Lower lobe of right lung (tissue), 2 donors: ENCODE results near the gene IRGM. TPM values are rescaled to one million over a fixed set of nuclear protein-coding genes. Genes with fewer than 3 reads are reported as not detected.
"Not testable (repeated sequence)": the region's sequence is repeated elsewhere in the genome, so short reads cannot be mapped to it uniquely, and the experiment has no call there.

Source experiments
- ATAC-seq, 2 donors: fragments of 200-7000 bp; cut with Tn5 transposase; one replicate each; pipeline ENCODE4 v1.9.1; 2020 to 2022; ENCODE audit warnings: mild to moderate bottlenecking in 2 of 2, moderate library complexity in 2 of 2
- DNase-seq: peaks from one replicate; pipeline ENCODE4 v3.0.0-alpha.2; 2020
- H3K27ac ChIP-seq: fragments of 200-600 bp; one replicate; pipeline ENCODE4 v1.8.0; 2022
- H3K27me3 ChIP-seq: fragments of 200-600 bp; one replicate; pipeline ENCODE4 v1.8.0; 2022; ENCODE audit warnings: low read depth
- H3K36me3 ChIP-seq: fragments of 200-600 bp; one replicate; pipeline ENCODE4 v1.8.0; 2022; ENCODE audit warnings: mild to moderate bottlenecking
- H3K4me1 ChIP-seq: fragments of 200-600 bp; one replicate; pipeline ENCODE4 v1.8.0; 2022
- H3K4me3 ChIP-seq: fragments of 200-600 bp; one replicate; pipeline ENCODE4 v1.8.0; 2022; ENCODE audit warnings: mild to moderate bottlenecking
- H3K9me3 ChIP-seq: fragments of 200-600 bp; one replicate; pipeline ENCODE4 v1.8.0; 2022
- intact Hi-C: fragments of 100-400 bp; cut with DNase I; formaldehyde crosslinking; loops from one replicate; pipeline ENCODE4 v1.11.0; 2022
- total RNA-seq: library from RNA; stranded (reverse); fragmentation: NEBNext Ultra II Directional; extraction: Animal tissue kit (Norgen Biotek cat#: 25700); gene quantifications from one replicate; pipeline ENCODE4 v1.2.1, GENCODE V29; 2021
- TF ChIP-seq, protein P1 (sequence below): fragments of 200-600 bp; IDR thresholded peaks from one replicate; pipeline ENCODE4 v1.8.0; 2022; ENCODE audit warnings: antibody characterized with exemption, mild to moderate bottlenecking
- donor health status: DM: no; HTN: yes; CAD: no; lungs with severe emphysema.

IRGM gene
- total RNA-seq, 1 donor from 2014 or later: 0.24 TPM

DNA sequence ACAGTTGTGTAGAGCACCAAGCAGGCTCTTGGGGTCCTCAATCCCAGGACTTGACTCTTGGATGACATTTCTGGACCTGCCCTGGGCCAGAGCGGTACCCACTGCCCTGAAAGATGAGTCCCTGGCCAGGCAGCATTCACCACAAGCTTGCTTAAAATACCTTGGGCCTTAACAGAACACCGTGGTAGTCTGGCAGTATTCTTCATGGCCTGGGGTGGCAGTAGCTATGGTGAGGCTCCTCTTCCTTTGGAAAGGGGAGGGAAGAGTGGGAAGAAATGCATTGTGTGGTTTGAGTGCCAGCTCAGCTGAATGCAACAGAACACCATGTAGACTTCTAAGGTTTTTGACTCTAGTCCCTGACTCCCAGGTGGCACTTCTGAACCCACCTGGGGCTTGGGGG lies 29.4 kb upstream of the IRGM start:
- intact Hi-C loops: no loop called here
- Histone ChIP-seq H3K27ac (no peak overlapping the region), H3K4me1 (no peaks in the 10 kb centered on the region), H3K9me3 (peaks cover 8% of the 10 kb centered on the region), H3K27me3 (no peaks in the 10 kb centered on the region), H3K36me3 (no peaks in the 10 kb centered on the region), H3K4me3 (no peak overlapping the region)
- ATAC-seq (no peak), DNase-seq (no peak)
- TF ChIP-seq, protein P1, sequence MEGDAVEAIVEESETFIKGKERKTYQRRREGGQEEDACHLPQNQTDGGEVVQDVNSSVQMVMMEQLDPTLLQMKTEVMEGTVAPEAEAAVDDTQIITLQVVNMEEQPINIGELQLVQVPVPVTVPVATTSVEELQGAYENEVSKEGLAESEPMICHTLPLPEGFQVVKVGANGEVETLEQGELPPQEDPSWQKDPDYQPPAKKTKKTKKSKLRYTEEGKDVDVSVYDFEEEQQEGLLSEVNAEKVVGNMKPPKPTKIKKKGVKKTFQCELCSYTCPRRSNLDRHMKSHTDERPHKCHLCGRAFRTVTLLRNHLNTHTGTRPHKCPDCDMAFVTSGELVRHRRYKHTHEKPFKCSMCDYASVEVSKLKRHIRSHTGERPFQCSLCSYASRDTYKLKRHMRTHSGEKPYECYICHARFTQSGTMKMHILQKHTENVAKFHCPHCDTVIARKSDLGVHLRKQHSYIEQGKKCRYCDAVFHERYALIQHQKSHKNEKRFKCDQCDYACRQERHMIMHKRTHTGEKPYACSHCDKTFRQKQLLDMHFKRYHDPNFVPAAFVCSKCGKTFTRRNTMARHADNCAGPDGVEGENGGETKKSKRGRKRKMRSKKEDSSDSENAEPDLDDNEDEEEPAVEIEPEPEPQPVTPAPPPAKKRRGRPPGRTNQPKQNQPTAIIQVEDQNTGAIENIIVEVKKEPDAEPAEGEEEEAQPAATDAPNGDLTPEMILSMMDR: no peak

GRCh38 chr5:150829744-150830143 lies 16.6 kb upstream of the IRGM start:
- H3K27me3 ChIP-seq: no peaks in the 10 kb centered on the region
- no peak overlapping the region for H3K4me3 ChIP-seq
- intact Hi-C loops: no loop called here
- peaks cover 17% of the 10 kb centered on the region for H3K9me3 ChIP-seq
- no peak overlapping the region for H3K27ac ChIP-seq
- DNase-seq (no peak), ATAC-seq (no peak)
- no peaks in the 10 kb centered on the region for H3K4me1 ChIP-seq
- H3K36me3 ChIP-seq: no peaks in the 10 kb centered on the region
- TF ChIP-seq, protein P1: no peak

DNA sequence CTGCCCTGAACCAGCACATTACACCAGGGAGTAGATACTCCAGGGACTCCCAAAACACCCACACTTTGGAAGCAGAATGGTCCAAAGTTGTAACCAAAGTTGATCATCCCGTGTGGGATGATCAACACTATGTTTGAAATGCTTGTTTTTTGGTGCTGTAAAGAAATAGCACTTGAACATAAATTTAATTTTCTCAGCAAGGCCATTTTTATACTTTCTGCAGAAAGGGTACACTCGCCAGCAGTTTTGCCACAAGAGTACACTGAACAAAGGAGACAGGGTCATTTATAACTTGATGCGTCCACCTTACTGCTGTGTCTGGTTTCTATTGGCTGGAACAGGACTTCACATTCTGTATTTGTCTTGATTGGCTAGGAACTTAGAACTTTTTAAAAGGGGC lies 14.5 kb upstream of the IRGM start:
- H3K36me3 ChIP-seq, H3K27me3 ChIP-seq, DNase-seq, intact Hi-C loops, H3K4me3 ChIP-seq, H3K27ac ChIP-seq, ATAC-seq, H3K4me1 ChIP-seq: not testable (repeated sequence)
- peaks cover 17% of the 10 kb centered on the region for H3K9me3 ChIP-seq

DNA sequence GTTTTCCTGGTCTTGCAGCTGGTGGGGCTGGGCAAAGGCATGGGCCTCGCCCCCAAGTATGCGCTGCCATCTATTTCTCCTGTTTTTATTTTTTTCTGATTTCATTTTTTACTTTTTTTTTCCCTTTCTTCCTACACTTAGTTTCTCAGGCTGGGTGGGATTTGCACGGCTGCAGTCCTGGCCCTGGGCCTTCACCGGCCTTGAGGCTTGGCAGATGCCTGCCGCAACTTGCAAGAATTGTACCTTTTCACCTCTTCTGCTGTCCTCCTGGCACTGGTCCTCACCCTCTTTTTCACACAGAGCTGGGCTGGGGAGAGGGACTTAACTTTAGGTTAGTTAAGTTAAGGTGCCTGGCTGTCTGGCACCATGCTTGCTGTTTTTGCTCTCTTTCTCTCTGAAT lies 10.3 kb upstream of the IRGM start:
- DNase-seq: no peak
- H3K4me3 ChIP-seq: no peak overlapping the region

DNA sequence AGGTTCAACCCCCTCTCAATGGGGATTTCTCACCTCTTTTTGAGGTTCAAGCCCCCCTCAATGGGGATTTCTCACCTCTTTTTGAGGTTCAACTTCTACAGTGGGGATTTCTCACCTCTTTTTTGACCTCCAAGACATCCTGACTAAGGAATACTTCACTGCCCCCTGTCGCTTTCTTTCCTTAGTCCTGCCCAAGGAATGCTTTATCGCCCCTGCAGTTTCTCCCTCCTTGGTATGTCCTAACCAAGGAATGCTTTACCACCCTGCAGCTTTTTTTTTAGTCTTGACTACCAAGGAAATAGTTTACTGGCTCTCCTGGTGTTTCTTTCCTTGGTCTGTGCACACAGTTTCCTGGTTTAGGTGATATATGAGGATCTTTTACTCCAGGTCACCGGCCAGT lies 9.6 kb upstream of the IRGM start:
- no peak overlapping the region for H3K4me3 ChIP-seq
- H3K27ac ChIP-seq: no peak overlapping the region
- peaks cover 12% of the 10 kb centered on the region for H3K9me3 ChIP-seq
- H3K36me3 ChIP-seq: no peaks in the 10 kb centered on the region
- no peaks in the 10 kb centered on the region for H3K27me3 ChIP-seq
- ATAC-seq: no peak
- TF ChIP-seq, protein P1: no peak
- no peak for DNase-seq
- H3K4me1 ChIP-seq: no peaks in the 10 kb centered on the region
- intact Hi-C loops: no loop called here

More for the DNA sequence above, 10.3 kb upstream of the IRGM start:
- no peaks in the 10 kb centered on the region for H3K4me1 ChIP-seq
- H3K36me3 ChIP-seq: no peaks in the 10 kb centered on the region
- H3K27me3 ChIP-seq: no peaks in the 10 kb centered on the region
- TF ChIP-seq, protein P1: no peak
- ATAC-seq: no peak
- intact Hi-C loops: no loop called here
- H3K27ac ChIP-seq: no peak overlapping the region
- H3K9me3 ChIP-seq: peaks cover 17% of the 10 kb centered on the region

DNA sequence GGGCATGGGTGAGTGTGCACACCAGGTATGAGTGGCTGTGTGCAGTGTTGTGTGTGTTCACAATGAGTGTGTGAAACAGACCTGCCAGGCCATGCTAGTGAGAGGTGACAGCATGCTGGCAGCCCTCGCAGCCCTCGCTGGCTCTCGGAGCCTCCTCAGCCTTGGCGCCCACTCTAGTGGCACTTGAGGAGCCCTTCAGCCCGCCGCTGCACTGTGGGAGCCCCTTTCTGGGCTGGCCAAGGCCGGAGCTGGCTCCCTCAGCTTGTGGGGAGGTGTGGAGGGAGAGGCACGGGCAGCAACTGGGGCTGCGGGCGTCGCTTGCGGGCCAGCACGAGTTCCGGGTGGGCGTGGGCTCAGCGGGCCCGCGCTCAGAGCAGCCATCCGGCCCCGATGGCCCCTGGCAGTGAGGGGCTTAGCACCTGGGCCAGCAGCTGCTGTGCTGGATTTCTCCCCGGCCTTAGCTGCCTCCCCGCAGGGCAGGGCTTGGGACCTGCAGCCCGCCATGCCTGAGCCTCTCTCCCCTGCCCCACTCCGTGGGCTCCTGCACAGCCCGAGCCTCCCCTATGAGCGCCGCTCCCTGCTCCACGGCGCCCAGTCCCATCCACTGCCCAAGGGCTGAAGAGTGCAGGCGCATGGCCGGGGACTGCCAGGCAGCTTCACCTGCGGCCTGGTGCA lies 999 bp upstream of the IRGM start:
- ATAC-seq, H3K27ac ChIP-seq, intact Hi-C loops, H3K9me3 ChIP-seq, H3K4me1 ChIP-seq, H3K27me3 ChIP-seq, DNase-seq, H3K4me3 ChIP-seq, H3K36me3 ChIP-seq: not testable (repeated sequence)
